Activated naive CD4-positive, alpha-beta T cell treated with anti-CD3 and anti-CD28 coated beads, Interleukin-2, amount 10 ng/mL, durations not matched to agents 7 days and 5 days (primary cell): Measurements from ENCODE around the gene RREB1.

Source experiments
- CTCF ChIA-PET: fragments of 350-600 bp; sonication (Branson Sonifier 250); formaldehyde crosslinking; loops from one replicate; lab custom pipeline; 2021; ENCODE audit warnings: antibody characterized with exemption; lab: Charles Lee
- DNase-seq: peaks from one replicate; pipeline ENCODE4 v3.0.0-alpha.2; 2020
- H3K27ac Mint-ChIP-seq: one replicate; pipeline ENCODE4 v1.8.0; 2021; ENCODE audit warnings: mild to moderate bottlenecking, moderate library complexity, mixed read lengths
- H3K27me3 Mint-ChIP-seq: one replicate; pipeline ENCODE4 v1.8.0; 2021; ENCODE audit warnings: mild to moderate bottlenecking, mixed read lengths
- H3K36me3 Mint-ChIP-seq: one replicate; pipeline ENCODE4 v1.8.0; 2021; ENCODE audit warnings: mixed read lengths
- H3K4me1 Mint-ChIP-seq: one replicate; pipeline ENCODE4 v1.8.0; 2021; ENCODE audit warnings: mixed read lengths
- H3K4me3 Mint-ChIP-seq: one replicate; pipeline ENCODE4 v1.8.0; 2021; ENCODE audit warnings: mild to moderate bottlenecking, moderate library complexity, mixed read lengths
- H3K9me3 Mint-ChIP-seq: one replicate; pipeline ENCODE4 v1.8.0; 2021; ENCODE audit warnings: mixed read lengths

RREB1 gene

DNA sequence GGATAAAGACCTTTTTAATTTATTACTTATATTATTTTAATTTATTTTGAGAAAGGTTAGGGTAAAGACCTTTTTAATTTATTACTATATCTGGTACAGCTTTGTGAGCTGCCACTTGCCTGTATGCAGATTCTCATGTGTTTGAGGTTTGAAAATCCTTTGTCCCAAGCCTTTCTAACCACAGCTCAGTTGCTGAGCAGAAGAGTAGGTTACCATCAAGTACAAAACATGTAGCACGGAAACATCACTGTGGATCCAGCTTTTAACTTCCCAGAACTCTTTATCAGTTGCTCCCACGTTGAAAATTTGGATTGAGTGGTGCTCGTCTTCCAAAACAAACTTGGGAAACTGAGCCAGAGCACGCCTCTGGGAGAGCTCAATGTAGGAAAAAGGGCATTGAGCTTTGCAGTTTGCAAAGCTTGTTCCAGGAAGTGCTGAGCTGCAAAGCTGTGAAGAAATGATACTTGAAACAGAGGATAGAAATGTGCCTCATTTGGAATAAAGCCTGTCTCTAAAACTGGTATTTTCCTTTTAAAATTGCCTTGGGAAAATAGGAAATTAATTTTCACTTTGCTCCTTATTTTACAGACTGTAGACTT, 89.0 kb downstream of the RREB1 start:
- Mint-ChIP-seq H3K27me3 (no peaks in the 10 kb centered on the region), H3K4me3 (no peak overlapping the region), H3K27ac (no peak overlapping the region), H3K9me3 (no peaks in the 10 kb centered on the region), H3K4me1 (peaks cover 33% of the 10 kb centered on the region), H3K36me3 (peaks cover 54% of the 10 kb centered on the region)
- CTCF ChIA-PET, result interaction anchor here (2.1 kb wide), 1 partner anchor 47 kb away, joined by 7 read pairs; no protein-coding TSS in a partner anchor
- DNase-seq, result no peak

DNA sequence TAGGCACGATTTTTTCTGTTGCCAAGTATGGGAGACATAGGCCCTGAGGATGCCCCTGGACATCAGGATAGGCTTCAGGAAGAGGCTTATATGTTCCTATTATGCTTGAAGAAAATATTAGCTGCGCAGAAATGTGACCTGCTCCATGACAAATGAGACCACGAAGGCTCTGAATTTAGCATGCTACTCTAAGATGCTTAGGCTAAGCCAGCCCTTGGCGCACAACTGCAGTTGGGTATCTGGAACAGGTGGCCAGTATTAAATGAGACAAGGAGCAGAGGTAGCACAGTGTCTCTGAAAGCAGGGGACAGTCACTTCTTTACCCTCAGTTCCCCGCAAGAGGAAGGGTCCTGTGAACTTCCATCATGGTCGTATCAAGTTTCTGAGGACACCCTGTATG, 90.0 kb downstream of the RREB1 start:
- Mint-ChIP-seq H3K9me3 (no peaks in the 10 kb centered on the region), H3K4me3 (no peak overlapping the region), H3K4me1 (peaks cover 40% of the 10 kb centered on the region), H3K27ac (no peak overlapping the region), H3K27me3 (no peaks in the 10 kb centered on the region), H3K36me3 (peaks cover 55% of the 10 kb centered on the region)
- DNase-seq, result no peak
- CTCF ChIA-PET, result interaction anchor here (2.1 kb wide), 1 partner anchor 46 kb away, joined by 7 read pairs; no protein-coding TSS in a partner anchor

DNA sequence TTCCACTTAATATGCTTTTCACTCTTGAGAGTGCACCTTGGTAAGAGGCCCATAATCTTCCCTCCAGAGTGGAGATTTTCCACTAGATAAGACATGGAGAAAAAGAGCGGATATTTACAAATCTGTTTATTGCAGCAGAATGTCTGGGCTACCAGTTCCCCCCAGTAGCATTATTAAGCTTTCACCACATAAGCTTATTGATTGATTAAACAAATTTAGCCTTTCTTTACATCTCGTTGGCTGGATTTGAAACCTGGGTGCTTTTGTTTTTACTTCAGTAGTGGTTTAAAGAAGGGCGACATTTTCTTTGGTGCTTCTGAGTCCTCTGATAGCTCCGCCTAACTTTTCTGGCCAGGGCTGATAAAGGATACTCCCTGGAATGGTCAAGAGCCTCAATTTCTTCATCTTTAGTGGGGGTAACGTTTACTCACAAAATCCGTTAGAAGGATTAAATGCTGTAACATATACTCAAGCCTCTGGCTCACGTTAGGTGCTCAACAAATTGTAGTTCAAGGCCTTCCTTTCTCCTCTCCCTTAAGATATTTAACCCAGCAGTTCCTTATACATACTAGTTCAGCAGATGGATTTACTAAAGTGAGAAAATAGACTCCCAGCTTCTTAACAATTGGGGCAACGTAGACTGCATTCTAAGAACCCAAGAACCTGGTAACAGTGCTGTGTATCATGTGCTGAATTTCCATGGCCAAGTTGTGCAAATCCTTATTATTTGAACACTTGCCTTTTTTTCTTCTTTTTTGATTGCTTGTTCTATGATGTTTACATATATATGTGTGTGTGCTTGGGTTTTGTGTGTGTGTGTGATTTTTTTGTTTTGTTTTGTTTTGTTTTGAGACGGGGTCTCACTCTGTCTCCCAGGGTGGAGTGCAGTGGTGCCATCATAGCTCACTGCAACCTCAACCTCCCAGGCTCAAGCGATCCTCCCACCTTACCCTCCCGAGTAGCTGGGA, 91.4 kb downstream of the RREB1 start:
- Mint-ChIP-seq H3K4me3 (no peak overlapping the region), H3K27ac (no peak overlapping the region), H3K27me3 (no peaks in the 10 kb centered on the region), H3K9me3 (no peaks in the 10 kb centered on the region), H3K4me1 (peaks cover 40% of the 10 kb centered on the region), H3K36me3 (peaks cover 48% of the 10 kb centered on the region)
- CTCF ChIA-PET, result interaction anchor here (2.1 kb wide), 1 partner anchor 45 kb away, joined by 7 read pairs; no protein-coding TSS in a partner anchor
- no peak for DNase-seq

DNA sequence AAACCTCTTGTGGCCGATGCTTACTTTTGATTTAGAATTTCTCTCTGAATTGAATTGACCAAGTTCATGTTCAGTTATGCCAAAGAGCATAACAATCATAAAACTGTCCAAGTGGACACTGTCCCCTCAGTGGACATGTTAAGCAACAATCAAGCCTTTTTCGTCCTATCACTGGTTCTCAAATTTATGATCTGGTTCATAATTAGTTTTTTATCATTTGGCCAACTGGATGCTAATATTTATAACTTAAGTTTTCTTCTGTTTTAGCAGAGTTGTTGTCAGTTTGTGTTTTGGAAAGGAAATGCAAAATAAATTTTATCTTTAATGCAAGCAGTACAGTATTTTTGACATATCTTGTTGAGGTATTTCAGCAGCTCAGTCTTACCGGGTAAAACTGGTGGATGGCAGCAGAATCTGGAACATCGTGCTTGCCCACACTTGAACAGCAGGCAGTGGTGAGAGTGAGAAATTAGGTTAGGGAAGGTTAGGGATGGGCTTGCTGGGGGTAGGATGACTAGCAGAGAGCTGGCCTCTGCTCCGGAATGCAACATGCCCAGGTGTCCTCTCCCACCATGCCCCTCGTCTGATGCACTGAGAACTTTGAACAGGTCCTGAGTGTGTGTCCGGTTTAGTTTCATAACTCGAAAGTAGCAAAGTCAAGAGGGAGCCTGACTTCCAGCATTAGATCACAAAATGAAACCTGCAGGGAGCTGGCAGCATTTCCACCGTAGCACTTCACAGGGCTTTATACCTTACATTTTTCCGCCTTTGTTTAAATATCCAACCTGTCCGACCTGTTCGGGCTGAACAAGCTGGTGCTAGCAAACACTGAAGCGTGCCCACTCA, 93.1 kb downstream of the RREB1 start:
- CTCF ChIA-PET, result no interaction called here
- Mint-ChIP-seq H3K9me3 (no peaks in the 10 kb centered on the region), H3K27me3 (no peaks in the 10 kb centered on the region), H3K4me1 (peaks cover 25% of the 10 kb centered on the region), H3K4me3 (no peak overlapping the region), H3K36me3 (peaks cover 40% of the 10 kb centered on the region), H3K27ac (no peak overlapping the region)
- no peak for DNase-seq

DNA sequence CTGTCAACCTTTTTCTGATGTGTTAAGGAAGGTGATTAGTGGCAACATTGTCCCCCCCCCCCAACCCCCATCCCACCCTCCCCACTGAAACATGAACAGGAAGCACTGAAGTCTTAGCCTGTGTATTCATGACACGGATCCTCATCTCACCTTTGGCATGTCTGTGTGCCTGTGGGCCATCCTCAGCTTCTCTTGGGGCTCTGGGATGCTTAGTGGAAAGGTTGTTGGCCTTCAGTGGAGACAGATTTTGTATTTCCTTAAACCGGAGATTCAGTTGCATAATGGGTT, 93.6 kb downstream of the RREB1 start:
- peaks cover 39% of the 10 kb centered on the region for H3K36me3 Mint-ChIP-seq
- no peaks in the 10 kb centered on the region for H3K9me3 Mint-ChIP-seq
- no peak for DNase-seq
- H3K4me3 Mint-ChIP-seq, result no peak overlapping the region
- peaks cover 20% of the 10 kb centered on the region for H3K4me1 Mint-ChIP-seq
- no peaks in the 10 kb centered on the region for H3K27me3 Mint-ChIP-seq
- CTCF ChIA-PET, result no interaction called here
- no peak overlapping the region for H3K27ac Mint-ChIP-seq

DNA sequence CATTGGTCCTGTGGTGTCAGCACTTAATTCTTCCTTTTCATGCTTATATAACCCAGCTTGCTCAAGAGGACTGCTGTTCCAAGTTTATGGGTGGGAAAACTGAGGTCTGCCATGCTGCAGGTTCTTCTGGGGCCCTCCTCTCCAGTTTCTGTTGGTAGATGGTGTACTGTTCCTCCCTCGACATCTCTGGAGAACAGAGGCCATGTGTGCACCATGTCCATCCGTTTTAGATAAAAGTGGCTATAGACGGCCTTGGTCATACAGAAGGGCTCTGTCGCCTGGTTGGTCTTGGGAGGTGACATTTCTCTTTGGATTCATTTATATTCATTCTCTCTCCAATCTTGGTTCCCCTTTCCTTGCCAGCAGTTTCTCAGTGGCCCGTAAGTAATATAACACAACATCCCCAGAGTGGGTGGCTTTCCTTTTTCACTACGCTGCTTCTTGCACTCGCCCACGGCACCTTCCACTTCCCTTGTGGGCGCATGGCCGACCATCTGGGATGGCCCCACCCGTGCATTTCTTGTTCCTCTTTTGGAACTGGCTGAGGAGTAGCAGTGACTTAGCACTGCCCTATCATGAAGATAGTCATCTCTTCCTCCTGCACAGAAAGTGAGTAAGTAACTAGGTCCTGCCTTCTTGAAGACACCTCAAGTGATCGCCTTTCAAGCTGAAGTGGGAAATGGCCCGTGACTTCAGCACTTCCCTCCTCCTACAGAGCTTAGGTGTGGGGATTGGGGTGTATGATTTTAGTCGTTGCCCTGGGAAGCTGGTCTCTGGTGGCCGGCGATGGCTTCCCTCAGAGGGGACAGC, 94.2 kb downstream of the RREB1 start:
- CTCF ChIA-PET, result no interaction called here
- no peaks in the 10 kb centered on the region for H3K9me3 Mint-ChIP-seq
- no peaks in the 10 kb centered on the region for H3K27me3 Mint-ChIP-seq
- H3K4me3 Mint-ChIP-seq, result no peak overlapping the region
- H3K36me3 Mint-ChIP-seq, result peaks cover 41% of the 10 kb centered on the region
- H3K4me1 Mint-ChIP-seq, result peaks cover 17% of the 10 kb centered on the region
- no peak for DNase-seq
- H3K27ac Mint-ChIP-seq, result no peak overlapping the region

DNA sequence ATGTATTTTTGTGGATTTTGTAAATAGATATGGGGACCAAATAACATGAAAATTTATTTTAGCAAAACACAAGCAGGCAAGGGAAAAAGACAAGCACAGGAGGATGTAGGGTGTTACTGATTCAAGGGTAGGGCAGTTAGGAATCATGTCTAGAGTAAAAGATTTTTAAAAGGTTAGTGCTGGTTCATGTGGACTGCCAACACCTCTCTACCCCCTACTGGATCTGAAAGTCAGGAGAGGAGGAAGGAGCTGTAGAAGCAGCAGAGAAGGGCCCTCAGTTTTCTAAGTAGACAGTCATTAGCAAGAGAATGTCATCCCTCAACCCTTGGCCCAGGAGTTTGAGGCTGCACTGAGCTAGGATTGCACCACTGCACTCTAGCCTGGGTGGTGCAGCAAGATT, 95.2 kb downstream of the RREB1 start:
- Mint-ChIP-seq H3K4me1 (peaks cover 11% of the 10 kb centered on the region), H3K27ac (no peak overlapping the region), H3K27me3 (no peaks in the 10 kb centered on the region), H3K36me3 (peaks cover 34% of the 10 kb centered on the region), H3K4me3 (no peak overlapping the region), H3K9me3 (no peaks in the 10 kb centered on the region)
- CTCF ChIA-PET, result no interaction called here
- no peak for DNase-seq

DNA sequence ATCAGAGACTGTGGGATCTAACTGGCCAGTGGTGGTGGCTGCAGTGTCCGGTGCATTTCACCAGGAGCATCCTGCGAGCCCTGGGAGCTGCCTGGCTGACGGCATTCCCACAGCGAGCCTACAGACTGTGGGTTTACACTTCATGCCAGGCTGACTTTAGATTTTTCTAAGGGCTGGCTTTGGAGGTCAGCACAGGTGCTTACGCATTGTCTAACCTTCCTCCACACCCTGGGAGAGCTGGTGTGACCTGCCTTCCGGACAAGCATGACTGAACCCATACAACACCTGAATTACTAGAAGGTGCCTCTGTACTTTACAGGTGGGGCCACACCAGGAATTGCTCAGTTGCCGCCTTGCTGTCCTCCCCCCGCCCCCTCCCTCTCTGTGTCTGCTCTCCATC, 96.2 kb downstream of the RREB1 start:
- no peak for DNase-seq

DNA sequence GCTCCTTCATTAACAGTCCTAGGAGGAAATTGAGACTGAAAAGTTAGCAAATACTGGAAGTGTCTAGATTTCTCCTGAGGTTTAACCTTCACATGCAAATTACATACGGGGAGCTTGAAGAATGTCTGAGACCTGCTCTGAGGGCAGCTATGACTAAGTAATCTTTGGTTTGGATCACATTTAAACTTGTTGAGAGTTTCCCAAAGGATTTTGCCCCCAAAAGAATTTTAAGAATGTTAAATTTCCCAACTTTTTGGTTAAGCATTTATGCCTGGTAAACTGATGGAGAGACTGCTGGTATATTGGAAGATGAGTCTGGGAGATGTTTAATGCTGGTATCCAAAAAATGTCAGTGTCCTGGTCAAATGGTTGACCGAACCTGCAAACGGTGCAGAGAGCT, 97.0 kb downstream of the RREB1 start:
- no peak overlapping the region for H3K27ac Mint-ChIP-seq
- DNase-seq, result no peak
- no peak overlapping the region for H3K4me3 Mint-ChIP-seq
- H3K36me3 Mint-ChIP-seq, result peaks cover 31% of the 10 kb centered on the region
- H3K9me3 Mint-ChIP-seq, result no peaks in the 10 kb centered on the region
- CTCF ChIA-PET, result interaction anchor here (0.5 kb wide), 1 partner anchor 426 kb away, joined by 5 read pairs; no protein-coding TSS in a partner anchor
- no peaks in the 10 kb centered on the region for H3K27me3 Mint-ChIP-seq
- peaks cover 11% of the 10 kb centered on the region for H3K4me1 Mint-ChIP-seq

More for the DNA sequence above, 96.2 kb downstream of the RREB1 start:
- Mint-ChIP-seq H3K9me3 (no peaks in the 10 kb centered on the region), H3K27me3 (no peaks in the 10 kb centered on the region), H3K27ac (no peak overlapping the region), H3K36me3 (peaks cover 35% of the 10 kb centered on the region), H3K4me1 (peaks cover 11% of the 10 kb centered on the region), H3K4me3 (no peak overlapping the region)
- CTCF ChIA-PET, result no interaction called here

DNA sequence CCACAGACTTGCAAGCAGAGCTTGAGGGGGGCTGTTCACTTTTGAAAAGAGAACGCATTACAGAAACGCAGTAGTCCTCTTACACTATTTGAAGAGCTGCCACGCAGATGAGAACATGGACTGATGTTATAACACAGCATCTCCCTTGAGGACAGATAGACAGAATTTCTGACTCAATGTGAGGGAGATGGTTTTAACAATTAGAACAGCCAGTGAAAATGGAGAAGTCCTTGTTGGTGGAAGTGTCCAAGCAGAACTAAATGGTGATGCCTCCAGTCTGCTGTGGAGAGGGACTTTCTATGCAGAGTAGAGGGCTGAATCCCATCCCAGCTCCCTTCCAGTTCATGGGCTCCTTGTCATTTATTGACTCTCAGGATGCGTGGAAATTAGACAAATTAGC, 100.0 kb downstream of the RREB1 start:
- Mint-ChIP-seq H3K4me3 (no peak overlapping the region), H3K27me3 (no peaks in the 10 kb centered on the region), H3K9me3 (no peaks in the 10 kb centered on the region), H3K4me1 (no peaks in the 10 kb centered on the region), H3K36me3 (peaks cover 32% of the 10 kb centered on the region), H3K27ac (no peak overlapping the region)
- DNase-seq, result no peak
- CTCF ChIA-PET, result interaction anchor here (0.8 kb wide), 1 partner anchor 35 kb away, joined by 3 read pairs; no protein-coding TSS in a partner anchor

DNA sequence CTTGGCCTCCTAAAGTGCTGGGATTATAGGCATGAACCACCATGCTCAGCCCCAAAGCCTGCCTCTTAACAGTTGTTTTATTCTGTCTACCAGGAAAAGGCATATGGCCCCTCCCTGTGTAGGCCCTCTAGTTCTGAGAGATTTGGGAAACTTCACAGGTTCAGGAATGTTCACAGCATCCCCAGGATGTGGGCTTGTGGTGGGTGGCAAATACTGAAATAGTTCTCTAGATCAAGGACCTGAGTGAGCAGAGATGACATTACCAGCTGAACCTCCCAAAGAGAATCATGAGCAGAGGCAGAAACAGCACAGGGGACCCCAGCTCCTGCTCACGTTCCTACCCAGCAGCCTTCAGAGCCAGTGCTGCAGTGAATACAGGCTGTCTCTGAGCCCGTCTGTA, 105.7 kb downstream of the RREB1 start:
- Mint-ChIP-seq H3K36me3 (peaks cover 46% of the 10 kb centered on the region), H3K4me3 (no peak overlapping the region), H3K27me3 (no peaks in the 10 kb centered on the region), H3K27ac (no peak overlapping the region), H3K9me3 (no peaks in the 10 kb centered on the region), H3K4me1 (no peaks in the 10 kb centered on the region)
- DNase-seq, result no peak
- CTCF ChIA-PET, result interaction anchor here (0.6 kb wide), 1 partner anchor 1830 kb away, joined by 3 read pairs; no protein-coding TSS in a partner anchor

DNA sequence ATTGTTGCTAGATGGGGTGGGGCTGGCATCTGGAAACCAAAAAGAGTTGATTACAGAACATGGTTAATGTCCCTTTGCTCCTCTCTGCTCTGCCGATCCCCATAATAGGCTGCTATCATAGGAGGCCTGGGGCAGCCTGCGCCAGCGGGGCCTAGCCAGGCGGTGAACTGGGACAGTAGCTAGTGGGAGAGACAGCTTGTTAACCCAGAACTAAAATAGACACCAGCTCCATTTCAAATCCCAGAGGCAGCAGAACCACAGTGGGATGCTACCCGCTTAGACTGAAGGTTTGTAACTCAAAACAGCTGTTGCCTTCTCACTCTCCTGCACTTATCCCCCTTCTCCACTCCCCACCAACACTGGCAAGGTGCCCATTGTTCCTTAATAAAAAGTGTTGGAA, 106.7 kb downstream of the RREB1 start:
- Mint-ChIP-seq H3K36me3 (peaks cover 46% of the 10 kb centered on the region), H3K27ac (no peak overlapping the region), H3K9me3 (no peaks in the 10 kb centered on the region), H3K4me3 (no peak overlapping the region), H3K27me3 (no peaks in the 10 kb centered on the region), H3K4me1 (no peaks in the 10 kb centered on the region)
- CTCF ChIA-PET, result no interaction called here
- no peak for DNase-seq

DNA sequence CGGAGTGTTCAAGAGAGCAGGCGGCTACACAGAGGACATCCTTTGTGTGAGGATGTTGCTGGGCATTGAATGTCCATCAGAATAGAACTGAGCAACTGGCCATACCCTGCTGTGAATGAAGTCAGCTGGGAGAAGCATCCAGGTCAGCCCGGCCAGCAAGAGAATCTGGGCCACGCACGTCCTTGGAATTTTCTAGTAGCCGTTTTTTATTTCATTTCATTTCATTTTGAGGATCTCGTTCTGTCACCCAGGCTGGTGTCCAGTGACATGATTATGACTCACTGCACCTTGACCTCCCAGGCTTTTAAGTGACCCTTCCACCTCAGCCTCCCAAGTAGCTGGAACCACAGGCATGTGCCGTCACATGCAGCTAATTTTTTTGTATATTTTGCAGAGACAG, 107.4 kb downstream of the RREB1 start:
- Mint-ChIP-seq H3K36me3 (peaks cover 46% of the 10 kb centered on the region), H3K4me3 (no peak overlapping the region), H3K27me3 (no peaks in the 10 kb centered on the region), H3K27ac (peak overlapping the region; percentile 16), H3K9me3 (no peaks in the 10 kb centered on the region), H3K4me1 (no peaks in the 10 kb centered on the region)
- CTCF ChIA-PET, result no interaction called here
- DNase-seq, result no peak
